Fibroblast of lung (primary cell): ENCODE results near the gene LPCAT3. TPM values are rescaled to one million over a fixed set of nuclear protein-coding genes. Genes with fewer than 3 reads are reported as not detected.

ENCODE experiments used
- DNase-seq, 2 donors: peaks; one replicate each; pipeline versions ENCODE4 v3.0.0 to v3.0.0-alpha.2; 2010; ENCODE audit warnings: low read depth in 2 of 2
- H2AFZ ChIP-seq: 2 replicates; pipeline ENCODE4 v1.5.1; 2012; ENCODE audit warnings: low read length, control low read depth, inconsistent platforms
- H3K27ac ChIP-seq: 2 replicates; pipeline ENCODE4 v1.5.1; 2011; ENCODE audit warnings: low read length, control low read depth; ENCODE audit not compliant: insufficient read depth
- H3K27me3 ChIP-seq: 2 replicates; pipeline ENCODE4 v1.5.1; 2011; ENCODE audit warnings: mild to moderate bottlenecking, low read length; ENCODE audit not compliant: control insufficient read depth, insufficient read depth
- H3K36me3 ChIP-seq: 2 replicates; pipeline ENCODE4 v1.5.1; 2011; ENCODE audit warnings: low read length; ENCODE audit not compliant: control insufficient read depth, insufficient read depth
- H3K4me1 ChIP-seq: 2 replicates; pipeline ENCODE4 v1.5.1; 2011; ENCODE audit warnings: low read length; ENCODE audit not compliant: control insufficient read depth, insufficient read depth; ENCODE audit errors: extremely low read depth
- H3K4me2 ChIP-seq: 2 replicates; pipeline ENCODE4 v1.5.1; 2011; ENCODE audit warnings: low read length, control low read depth; ENCODE audit not compliant: insufficient read depth; ENCODE audit errors: extremely low read depth
- H3K4me3 ChIP-seq, 4 experiments: fragments of 200-600 bp in 1 of 4; sonication (generic) in 1 of 4; replicated peaks in 1 of 4; 2 replicates each; pipeline ENCODE4 v1.5.1; 2011 to 2016; ENCODE audit warnings: low read length in 4 of 4, low read depth in 3 of 4, mild to moderate bottlenecking in 3 of 4, control low read depth in 2 of 4, inconsistent platforms in 1 of 4, mixed read lengths in 1 of 4; ENCODE audit not compliant: insufficient read depth in 1 of 4; ENCODE audit errors: control extremely low read depth in 1 of 4
- H3K79me2 ChIP-seq: 2 replicates; pipeline ENCODE4 v1.5.1; 2012; ENCODE audit warnings: mild to moderate bottlenecking, low read length, inconsistent platforms; ENCODE audit not compliant: control insufficient read depth, insufficient read depth
- H3K9ac ChIP-seq: 2 replicates; pipeline ENCODE4 v1.5.1; 2011; ENCODE audit warnings: mild to moderate bottlenecking, low read length, control low read depth; ENCODE audit not compliant: insufficient read depth
- H3K9me3 ChIP-seq: 2 replicates; pipeline ENCODE4 v1.5.1; 2012; ENCODE audit warnings: low read depth, low read length; ENCODE audit not compliant: control insufficient read depth, insufficient read depth
- H4K20me1 ChIP-seq: 2 replicates; pipeline ENCODE4 v1.5.1; 2011; ENCODE audit warnings: low read length; ENCODE audit not compliant: control insufficient read depth, insufficient read depth; ENCODE audit errors: extremely low read depth
- EZH2 ChIP-seq: IDR thresholded peaks from 2 replicates; pipeline ENCODE4 v1.5.1; 2012; ENCODE audit warnings: low read length, control low read depth, mild to moderate bottlenecking; ENCODE audit errors: missing control alignments
- polyA plus RNA-seq, 2 donors: library from polyadenylated mRNA; depleted of rRNA in 1 of 2; stranded (reverse) in 1 of 2; unstranded in 1 of 2; fragments of >200 nt; gene quantifications; 2 replicates each; pipeline ENCODE4 v1.2.1, GENCODE V29; 2011 to 2012; ENCODE audit warnings: missing spikeins in 1 of 2
- total RNA-seq: library from RNA; depleted of rRNA; stranded (reverse); fragments of >200 nt; gene quantifications from 2 replicates; pipeline ENCODE4 v1.2.1, GENCODE V29; 2014
- TF ChIP-seq, protein P1 (sequence below), 2 donors: IDR thresholded peaks in 1 of 2; conservative IDR thresholded peaks in 1 of 2; 1 replicate in 1 of 2; 2 replicates in 1 of 2; pipeline ENCODE4 v1.5.1; 2011 to 2012; ENCODE audit warnings: low read length in 2 of 2, control low read depth in 1 of 2, inconsistent platforms in 1 of 2, low read depth in 1 of 2, mild to moderate bottlenecking in 1 of 2

LPCAT3 gene
- total and polyA plus RNA-seq, 2 donors (not counting 1 experiment from before 2014, with no cell fraction given), result 11.4 to 54.0 TPM

- H3K9me3 ChIP-seq, result no peaks in the 10 kb centered on the region
- H3K4me1 ChIP-seq, result peaks cover 9% of the 10 kb centered on the region
- no peak overlapping the region for H2AFZ ChIP-seq
- no peak overlapping the region for H3K4me3 ChIP-seq
- no peaks in the 10 kb centered on the region for H3K27me3 ChIP-seq
- no peak overlapping the region for H3K4me2 ChIP-seq
- H3K36me3 ChIP-seq, result peaks cover 24% of the 10 kb centered on the region
- H3K79me2 ChIP-seq, result peaks cover 24% of the 10 kb centered on the region
- no peak overlapping the region for H3K27ac ChIP-seq
- peak; percentile 73 to 90 for DNase-seq
- TF ChIP-seq, protein P1, sequence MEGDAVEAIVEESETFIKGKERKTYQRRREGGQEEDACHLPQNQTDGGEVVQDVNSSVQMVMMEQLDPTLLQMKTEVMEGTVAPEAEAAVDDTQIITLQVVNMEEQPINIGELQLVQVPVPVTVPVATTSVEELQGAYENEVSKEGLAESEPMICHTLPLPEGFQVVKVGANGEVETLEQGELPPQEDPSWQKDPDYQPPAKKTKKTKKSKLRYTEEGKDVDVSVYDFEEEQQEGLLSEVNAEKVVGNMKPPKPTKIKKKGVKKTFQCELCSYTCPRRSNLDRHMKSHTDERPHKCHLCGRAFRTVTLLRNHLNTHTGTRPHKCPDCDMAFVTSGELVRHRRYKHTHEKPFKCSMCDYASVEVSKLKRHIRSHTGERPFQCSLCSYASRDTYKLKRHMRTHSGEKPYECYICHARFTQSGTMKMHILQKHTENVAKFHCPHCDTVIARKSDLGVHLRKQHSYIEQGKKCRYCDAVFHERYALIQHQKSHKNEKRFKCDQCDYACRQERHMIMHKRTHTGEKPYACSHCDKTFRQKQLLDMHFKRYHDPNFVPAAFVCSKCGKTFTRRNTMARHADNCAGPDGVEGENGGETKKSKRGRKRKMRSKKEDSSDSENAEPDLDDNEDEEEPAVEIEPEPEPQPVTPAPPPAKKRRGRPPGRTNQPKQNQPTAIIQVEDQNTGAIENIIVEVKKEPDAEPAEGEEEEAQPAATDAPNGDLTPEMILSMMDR (conservative IDR thresholded peaks at IDR 0.05 in 1 of 2, IDR thresholded peaks at IDR 0.05 in 1 of 2; ENCODE audit: low read depth in 1 of 2, low read length in 2 of 2), result peak; percentile 78 to 89
- no peak for TF ChIP-seq EZH2
- H4K20me1 ChIP-seq, result no peaks in the 10 kb centered on the region
- H3K9ac ChIP-seq, result no peak overlapping the region
Observed at GRCh38 chr12:6965026-6965661, 53.1 kb downstream of the LPCAT3 start.

GRCh38 chr12:6964605-6965025 is 53.7 kb downstream of the LPCAT3 start:
- H3K9ac ChIP-seq, result no peak overlapping the region
- no peak overlapping the region for H3K4me3 ChIP-seq
- no peaks in the 10 kb centered on the region for H3K9me3 ChIP-seq
- no peak for DNase-seq
- peaks cover 19% of the 10 kb centered on the region for H3K79me2 ChIP-seq
- H4K20me1 ChIP-seq, result no peaks in the 10 kb centered on the region
- no peak overlapping the region for H3K4me2 ChIP-seq
- TF ChIP-seq, protein P1 (conservative IDR thresholded peaks at IDR 0.05 in 1 of 2, IDR thresholded peaks at IDR 0.05 in 1 of 2; ENCODE audit: low read depth in 1 of 2, low read length in 2 of 2), result no peak
- no peak for TF ChIP-seq EZH2
- no peaks in the 10 kb centered on the region for H3K27me3 ChIP-seq
- peaks cover 9% of the 10 kb centered on the region for H3K4me1 ChIP-seq
- H3K36me3 ChIP-seq, result peaks cover 24% of the 10 kb centered on the region
- no peak overlapping the region for H2AFZ ChIP-seq
- H3K27ac ChIP-seq, result no peak overlapping the region

DNA sequence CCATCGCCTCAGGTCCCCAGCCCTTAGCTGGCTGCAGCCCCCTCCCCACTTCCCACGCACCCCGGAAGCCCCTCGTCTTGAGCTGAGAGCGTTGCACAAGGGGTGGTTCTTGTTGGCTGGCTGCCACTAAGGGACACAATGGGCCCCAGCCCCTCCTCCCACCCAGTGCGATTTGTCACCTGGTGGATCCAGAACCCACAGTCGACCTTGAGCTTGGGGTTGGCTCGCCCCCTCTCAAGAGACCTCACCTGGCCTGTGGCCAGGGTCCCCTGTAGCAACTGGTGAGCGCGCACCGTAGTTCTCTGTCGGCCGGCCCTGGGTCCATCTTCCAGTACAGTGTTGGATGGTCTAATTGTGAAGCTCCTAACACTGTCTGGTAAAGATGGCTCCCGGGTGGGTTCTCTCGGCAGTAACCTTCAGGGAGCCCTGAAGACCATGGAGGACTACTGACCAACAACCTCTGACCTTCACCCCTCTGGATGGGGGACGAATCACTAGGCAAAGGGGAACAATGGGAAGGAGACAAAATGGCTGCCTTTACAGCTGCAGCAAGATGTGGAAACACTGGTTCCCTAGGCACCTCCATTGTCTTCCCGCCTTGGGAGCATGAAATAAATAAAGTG is 54.4 kb downstream of the LPCAT3 start:
- Histone ChIP-seq H3K27ac (no peak overlapping the region), H3K9me3 (no peaks in the 10 kb centered on the region), H3K36me3 (peaks cover 24% of the 10 kb centered on the region), H3K27me3 (no peaks in the 10 kb centered on the region), H3K4me3 (no peak overlapping the region), H2AFZ (no peak overlapping the region), H4K20me1 (no peaks in the 10 kb centered on the region), H3K9ac (no peak overlapping the region), H3K4me1 (peaks cover 4% of the 10 kb centered on the region), H3K79me2 (peaks cover 13% of the 10 kb centered on the region), H3K4me2 (no peak overlapping the region)
- TF ChIP-seq, protein P1 (conservative IDR thresholded peaks at IDR 0.05 in 1 of 2, IDR thresholded peaks at IDR 0.05 in 1 of 2; ENCODE audit: low read depth in 1 of 2, low read length in 2 of 2), result no peak
- TF ChIP-seq EZH2, result no peak
- no peak for DNase-seq
